Measurements from ENCODE around the gene MMS19. TPM values are rescaled to one million over a fixed set of nuclear protein-coding genes. Genes with fewer than 3 reads are reported as not detected.

The MMS19 gene
- total and polyA plus RNA-seq, 11 donors: 30.2 to 63.5 (median 48.1) TPM

DNA sequence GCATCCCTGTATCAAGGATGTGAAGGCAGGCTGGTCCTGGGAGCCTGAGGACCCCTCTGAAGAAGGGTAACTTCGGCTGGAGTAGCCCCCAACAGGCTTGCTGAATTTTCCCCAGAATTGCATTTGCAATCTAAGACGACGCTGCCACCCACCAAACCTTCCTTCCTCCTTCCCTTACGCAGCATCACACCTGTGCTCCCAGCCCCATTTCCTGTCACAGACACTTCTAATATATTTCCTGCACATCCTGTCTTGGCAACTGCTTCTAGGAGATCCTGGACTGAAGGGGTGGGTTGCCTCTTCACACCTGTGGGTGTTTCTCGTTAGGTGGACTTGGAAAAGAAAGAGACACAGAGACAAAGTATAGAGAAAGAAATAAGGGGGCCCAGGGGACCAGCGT, 81.7 kb downstream of the MMS19 start:
- peaks cover 0 to 28% (median 0%) of the 10 kb centered on the region in 12 donors for H3K4me1 ChIP-seq
- no peaks in the 10 kb centered on the region for H3K27me3 ChIP-seq
- WGBS, 4 donors: 67 to 78% (median 71%) methylated on average over 6 of the region's 6 CpGs
- no peaks in the 10 kb centered on the region for H3K36me3 ChIP-seq
- no peak for DNase-seq
- no peak for TF ChIP-seq POLR2A (IDR thresholded peaks at IDR 0.05)
- intact Hi-C loops (cut with DNase I): no loop called here
- no peak for ATAC-seq
- no peak overlapping the region for H3K27ac ChIP-seq
- no peaks in the 10 kb centered on the region for H3K9me3 ChIP-seq
- no peak overlapping the region for H3K4me3 ChIP-seq

DNA sequence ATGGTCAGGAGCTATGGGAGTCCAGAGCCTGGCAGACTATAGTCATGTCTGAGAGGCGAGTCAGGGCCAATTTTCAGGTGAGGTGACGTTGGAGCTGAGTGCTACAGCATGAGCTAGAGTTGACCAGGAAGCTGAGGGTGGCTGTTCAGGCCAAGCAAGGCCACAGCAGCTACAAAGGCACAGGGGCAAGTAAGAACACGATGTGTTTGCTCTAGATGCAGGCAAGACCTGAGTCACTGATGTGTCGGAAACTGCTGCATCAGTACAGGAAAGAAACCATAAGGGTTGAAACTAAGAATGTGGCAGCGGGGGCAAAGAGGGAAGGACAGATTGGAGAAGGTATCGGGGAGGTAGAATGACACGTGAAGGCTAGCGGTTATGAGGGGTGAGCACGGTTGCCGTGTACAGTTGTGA, 85.3 kb downstream of the MMS19 start:
- Histone ChIP-seq H3K4me3 (no peak overlapping the region), H3K27me3 (no peaks in the 10 kb centered on the region), H3K36me3 (no peaks in the 10 kb centered on the region), H3K9me3 (no peaks in the 10 kb centered on the region), H3K4me1 (peaks cover 0 to 27% (median 0%) of the 10 kb centered on the region in 12 donors), H3K27ac (no peak overlapping the region)
- no peak for TF ChIP-seq CTCF (IDR thresholded peaks at IDR 0.05)
- TF ChIP-seq POLR2A (IDR thresholded peaks at IDR 0.05): no peak
- DNase-seq: no peak
- no peak for ATAC-seq
- WGBS, 4 donors: 90 to 94% (median 91%) methylated on average over 10 of the region's 10 CpGs
- intact Hi-C loops (cut with DNase I): no loop called here

GRCh38 chr10:97411406-97411805, 86.8 kb downstream of the MMS19 start:
- Histone ChIP-seq H3K36me3 (no peaks in the 10 kb centered on the region), H3K27ac (no peak overlapping the region), H3K27me3 (no peaks in the 10 kb centered on the region), H3K9me3 (no peaks in the 10 kb centered on the region), H3K4me1 (peaks cover 0 to 41% (median 6%) of the 10 kb centered on the region in 12 donors), H3K4me3 (no peak overlapping the region)
- 31 to 52% (median 47%) methylated on average over 4 of the region's 4 CpGs for WGBS, 4 donors
- ATAC-seq (no peak), DNase-seq (no peak)
- TF ChIP-seq CTCF (IDR thresholded peaks at IDR 0.05) (no peak), POLR2A (IDR thresholded peaks at IDR 0.05) (no peak)
- intact Hi-C loops (cut with DNase I): no loop called here

- Histone ChIP-seq H3K36me3 (no peaks in the 10 kb centered on the region), H3K27ac (peak overlapping the region in 1 of 12 donors; percentile 69), H3K4me1 (peaks cover 0 to 35% (median 6%) of the 10 kb centered on the region in 12 donors), H3K9me3 (no peaks in the 10 kb centered on the region), H3K27me3 (no peaks in the 10 kb centered on the region), H3K4me3 (no peak overlapping the region)
- intact Hi-C loops (cut with DNase I): loop anchor here in 6 of 10 donors (5.0 to 10.0 kb wide), 5 partner anchors 144 to 326 kb away; partner anchors contain the start of gene ZFYVE27 (in 1 of the 6)
- ATAC-seq: peak in 1 of 4 donors; percentile 28
- no peak for DNase-seq
- WGBS, 4 donors: 80 to 95% (median 87%) methylated on average over 10 of the region's 10 CpGs
- no peak for TF ChIP-seq CTCF (IDR thresholded peaks at IDR 0.05)
- no peak for TF ChIP-seq POLR2A (IDR thresholded peaks at IDR 0.05)
Measured at GRCh38 chr10:97408496-97408992, 89.7 kb downstream of the MMS19 start.

Other genes with a start within 250 kb of the MMS19 start
- 1 to 10 TPM; 3.0 to 7.4 (median 4.1) TPM for gene ARHGAP19, start 205.8 kb downstream of the MMS19 start, total RNA-seq
- gene ARHGAP19, start 205.8 kb downstream of the MMS19 start, polyA plus RNA-seq: 1 to 10 TPM; 1.1 to 2.7 TPM
- gene FRAT1, start 179.2 kb downstream of the MMS19 start, total RNA-seq: 1 to 10 TPM; 2.0 to 5.2 (median 4.4) TPM
- 1 to 10 TPM; 1.1 to 2.0 TPM for gene FRAT1, start 179.2 kb downstream of the MMS19 start, polyA plus RNA-seq
- 10 to 100 TPM in 1 of 9 donors, 1 to 10 TPM in 8; 4.4 to 12.4 (median 7.5) TPM for gene FRAT2, start 163.7 kb downstream of the MMS19 start, total RNA-seq
- 1 to 10 TPM; 3.4 to 4.6 TPM for gene FRAT2, start 163.7 kb downstream of the MMS19 start, polyA plus RNA-seq
- gene RRP12, start 97.1 kb downstream of the MMS19 start, total RNA-seq: 10 to 100 TPM in 8 of 9 donors, 1 to 10 TPM in 1; 6.0 to 34.1 (median 18.3) TPM
- 10 to 100 TPM; 32.7 to 61.2 TPM for gene RRP12, start 97.1 kb downstream of the MMS19 start, polyA plus RNA-seq
- gene PGAM1, start 72.2 kb downstream of the MMS19 start, total RNA-seq: 100 to 1,000 TPM; 204 to 343 (median 250) TPM
- gene PGAM1, start 72.2 kb downstream of the MMS19 start, polyA plus RNA-seq: 100 to 1,000 TPM in 1 of 2 donors, 10 to 100 TPM in 1; 41.6 to 436 TPM
- gene EXOSC1, start 52.4 kb downstream of the MMS19 start, total RNA-seq: 10 to 100 TPM; 14.8 to 24.6 (median 16.9) TPM
- gene EXOSC1, start 52.4 kb downstream of the MMS19 start, polyA plus RNA-seq: 10 to 100 TPM; 26.0 to 34.5 TPM
- 10 to 100 TPM; 16.2 to 36.8 (median 25.2) TPM for gene ZDHHC16, start 52.2 kb downstream of the MMS19 start, total RNA-seq
- 10 to 100 TPM; 21.3 to 59.5 TPM for gene ZDHHC16, start 52.2 kb downstream of the MMS19 start, polyA plus RNA-seq
- gene UBTD1, start 502 bp upstream of the MMS19 start, total RNA-seq: 10 to 100 TPM; 18.2 to 42.9 (median 27.7) TPM
- gene UBTD1, start 502 bp upstream of the MMS19 start, polyA plus RNA-seq: 10 to 100 TPM; 49.0 to 49.7 TPM
- gene ANKRD2, start 74.4 kb upstream of the MMS19 start, total RNA-seq: 1,000 to 10,000 TPM in 1 of 9 donors, 100 to 1,000 TPM in 6, 10 to 100 TPM in 2; 56.7 to 2,367 (median 517) TPM
- 100 to 1,000 TPM; 450 to 857 TPM for gene ANKRD2, start 74.4 kb upstream of the MMS19 start, polyA plus RNA-seq
- 10 to 100 TPM in 8 of 9 donors, 1 to 10 TPM in 1; 7.5 to 82.6 (median 19.2) TPM for gene HOGA1, start 86.0 kb upstream of the MMS19 start, total RNA-seq
- 10 to 100 TPM; 35.2 to 73.4 TPM for gene HOGA1, start 86.0 kb upstream of the MMS19 start, polyA plus RNA-seq
- 1 to 10 TPM in 2 of 9 donors, under 1 TPM in 7; 0.24 to 2.1 (median 0.58) TPM for gene C10orf62, start 91.3 kb upstream of the MMS19 start, total RNA-seq
- 1 to 10 TPM; 1.3 to 1.8 TPM for gene C10orf62, start 91.3 kb upstream of the MMS19 start, polyA plus RNA-seq
- 10 to 100 TPM in 6 of 9 donors, 1 to 10 TPM in 3; 7.2 to 21.0 (median 10.8) TPM for gene MORN4, start 135.1 kb upstream of the MMS19 start, total RNA-seq
- gene MORN4, start 135.1 kb upstream of the MMS19 start, polyA plus RNA-seq: 10 to 100 TPM; 16.1 to 31.7 TPM
- 10 to 100 TPM; 10.4 to 24.2 (median 17.3) TPM for gene PI4K2A, start 142.2 kb upstream of the MMS19 start, total RNA-seq
- gene PI4K2A, start 142.2 kb upstream of the MMS19 start, polyA plus RNA-seq: 10 to 100 TPM in 1 of 2 donors, 1 to 10 TPM in 1; 5.6 to 36.8 TPM
- 10 to 100 TPM in 4 of 9 donors, 1 to 10 TPM in 5; 7.0 to 13.0 (median 9.9) TPM for gene AVPI1, start 188.8 kb upstream of the MMS19 start, total RNA-seq
- gene AVPI1, start 188.8 kb upstream of the MMS19 start, polyA plus RNA-seq: 10 to 100 TPM in 1 of 2 donors, 1 to 10 TPM in 1; 6.6 to 38.6 TPM
- 10 to 100 TPM in 2 of 9 donors, 1 to 10 TPM in 7; 4.4 to 17.2 (median 6.8) TPM for gene MARVELD1, start 215.3 kb upstream of the MMS19 start, total RNA-seq
- gene MARVELD1, start 215.3 kb upstream of the MMS19 start, polyA plus RNA-seq: 10 to 100 TPM in 1 of 2 donors, 1 to 10 TPM in 1; 3.0 to 10.1 TPM
- 10 to 100 TPM in 8 of 9 donors, 1 to 10 TPM in 1; 7.3 to 16.1 (median 13.1) TPM for gene ZFYVE27, start 238.7 kb upstream of the MMS19 start, total RNA-seq
- 10 to 100 TPM in 1 of 2 donors, 1 to 10 TPM in 1; 9.5 to 28.5 TPM for gene ZFYVE27, start 238.7 kb upstream of the MMS19 start, polyA plus RNA-seq

All from heart left ventricle (tissue), 16 donors.